GM10248 (cell line): ENCODE results near the gene SPPL3.

Experiments used
- CTCF ChIA-PET: fragments of 300-600 bp; sonication (Branson Sonifier 250); formaldehyde crosslinking; extraction: SDS; loops from one replicate; lab custom pipeline; 2021; ENCODE audit warnings: antibody characterized with exemption; lab: Yijun Ruan, JAX
- POLR2A ChIA-PET: fragments of 350-650 bp; sonication (Branson Sonifier 250); formaldehyde crosslinking; extraction: SDS; loops from one replicate; lab custom pipeline; 2020; ENCODE audit warnings: antibody characterized with exemption; lab: Yijun Ruan, JAX
- DNase-seq: peaks from one replicate; pipeline ENCODE4 v3.0.0; 2012; ENCODE audit errors: extremely low spot score
- TF ChIP-seq, protein P1 (sequence below): IDR thresholded peaks from 2 replicates; pipeline ENCODE4 v1.5.1; 2012; ENCODE audit warnings: mild to moderate bottlenecking, low read depth; ENCODE audit errors: extremely low read depth, missing control alignments, control extremely low read depth

SPPL3 gene

DNA sequence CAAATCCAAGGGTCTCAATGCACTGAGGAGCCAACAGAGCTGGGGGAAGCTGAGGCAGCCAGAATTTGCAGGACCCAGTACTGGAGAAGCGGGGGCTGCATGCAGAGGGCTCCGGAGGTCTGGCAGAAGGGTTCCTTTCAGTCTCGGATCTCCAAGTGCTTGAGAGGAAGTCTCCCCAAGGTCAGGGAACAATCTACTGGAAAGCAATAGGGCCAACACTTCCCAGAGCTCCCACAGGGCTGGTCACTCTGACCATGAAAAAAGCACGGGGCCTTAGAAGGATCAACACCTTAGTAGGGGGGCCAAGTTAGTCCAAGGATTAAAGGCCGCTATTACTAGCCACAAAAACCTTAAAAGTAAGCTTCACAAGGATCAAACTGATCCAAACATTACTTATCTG, 31.7 kb downstream of the SPPL3 start:
- CTCF ChIA-PET, result interaction anchor here (1.0 to 2.0 kb wide), 3 partner anchors 8 to 16 kb away, joined by 3 to 9 read pairs (median 4); no protein-coding TSS in a partner anchor
- TF ChIP-seq, protein P1, sequence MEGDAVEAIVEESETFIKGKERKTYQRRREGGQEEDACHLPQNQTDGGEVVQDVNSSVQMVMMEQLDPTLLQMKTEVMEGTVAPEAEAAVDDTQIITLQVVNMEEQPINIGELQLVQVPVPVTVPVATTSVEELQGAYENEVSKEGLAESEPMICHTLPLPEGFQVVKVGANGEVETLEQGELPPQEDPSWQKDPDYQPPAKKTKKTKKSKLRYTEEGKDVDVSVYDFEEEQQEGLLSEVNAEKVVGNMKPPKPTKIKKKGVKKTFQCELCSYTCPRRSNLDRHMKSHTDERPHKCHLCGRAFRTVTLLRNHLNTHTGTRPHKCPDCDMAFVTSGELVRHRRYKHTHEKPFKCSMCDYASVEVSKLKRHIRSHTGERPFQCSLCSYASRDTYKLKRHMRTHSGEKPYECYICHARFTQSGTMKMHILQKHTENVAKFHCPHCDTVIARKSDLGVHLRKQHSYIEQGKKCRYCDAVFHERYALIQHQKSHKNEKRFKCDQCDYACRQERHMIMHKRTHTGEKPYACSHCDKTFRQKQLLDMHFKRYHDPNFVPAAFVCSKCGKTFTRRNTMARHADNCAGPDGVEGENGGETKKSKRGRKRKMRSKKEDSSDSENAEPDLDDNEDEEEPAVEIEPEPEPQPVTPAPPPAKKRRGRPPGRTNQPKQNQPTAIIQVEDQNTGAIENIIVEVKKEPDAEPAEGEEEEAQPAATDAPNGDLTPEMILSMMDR, result no peak
- POLR2A ChIA-PET, result no interaction called here
- DNase-seq, result no peak

DNA sequence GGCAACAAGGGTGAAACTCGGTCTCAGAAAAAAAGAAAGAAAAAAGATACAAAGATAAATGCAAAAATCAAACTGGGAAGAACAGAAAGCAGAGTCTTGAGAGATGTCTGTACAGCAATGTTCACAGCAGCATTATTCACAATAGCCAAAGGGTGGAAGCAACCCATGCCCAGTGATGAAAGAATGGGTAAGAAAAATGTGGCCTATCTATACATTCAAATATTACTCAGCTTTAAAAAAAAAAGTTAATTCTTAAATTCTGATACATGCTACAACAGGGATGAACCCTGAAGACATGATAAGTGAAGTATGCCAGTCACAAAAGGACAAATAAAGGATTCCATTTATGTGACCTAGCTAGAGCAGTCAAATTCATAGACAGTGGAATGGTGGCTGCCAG, 33.7 kb downstream of the SPPL3 start:
- TF ChIP-seq, protein P1, result no peak
- POLR2A ChIA-PET, result no interaction called here
- no peak for DNase-seq
- CTCF ChIA-PET, result interaction anchor here (1.0 to 1.4 kb wide), 3 partner anchors 16 to 41 kb away, joined by 4 to 6 read pairs (median 4); no protein-coding TSS in a partner anchor

DNA sequence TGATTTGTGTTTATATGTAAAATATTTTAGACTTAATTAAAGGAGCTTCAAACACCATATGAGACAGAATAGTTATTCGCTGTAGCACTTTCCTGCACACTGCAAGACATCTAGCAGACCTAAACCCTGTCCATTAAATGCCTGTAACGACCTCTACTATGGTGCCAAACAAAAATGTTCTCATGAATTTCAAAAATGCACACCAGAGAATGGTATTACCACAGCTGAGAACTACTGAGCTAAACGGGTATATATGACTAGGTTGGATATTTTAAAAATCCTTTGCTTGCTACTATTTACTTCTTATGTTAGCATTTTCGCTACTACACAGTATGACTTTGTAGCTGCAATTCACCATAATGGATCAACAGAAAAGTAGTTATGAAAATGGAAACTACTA, 34.8 kb downstream of the SPPL3 start:
- POLR2A ChIA-PET, result no interaction called here

DNA sequence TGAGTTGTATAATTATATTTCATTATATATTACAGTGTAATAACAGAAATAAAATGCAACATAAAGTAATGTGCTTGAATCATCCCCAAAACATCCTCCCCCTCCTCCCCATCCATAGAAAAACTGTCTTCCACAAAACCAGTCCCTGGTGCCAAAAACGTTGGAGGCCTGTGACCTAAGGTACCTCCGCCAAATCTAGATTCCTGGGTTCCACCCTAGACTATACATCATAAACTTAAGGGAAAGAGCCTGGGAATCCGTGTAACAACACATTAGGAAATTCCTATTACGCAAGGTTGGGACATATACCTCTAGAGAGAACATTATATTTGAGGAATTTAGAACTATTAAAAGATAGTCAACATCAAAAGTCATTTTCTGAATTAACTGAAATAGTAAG, 38.0 kb downstream of the SPPL3 start:
- CTCF ChIA-PET, result interaction anchor here (0.9 to 1.2 kb wide), 2 partner anchors 10 to 13 kb away, joined by 3 read pairs; no protein-coding TSS in a partner anchor
- DNase-seq, result no peak
- TF ChIP-seq, protein P1, result no peak
- POLR2A ChIA-PET, result interaction anchor here (0.6 kb wide), 1 partner anchor 12 kb away, joined by 5 read pairs; no protein-coding TSS in a partner anchor

More for the DNA sequence above, 34.8 kb downstream of the SPPL3 start:
- CTCF ChIA-PET, result interaction anchor here (0.9 to 1.3 kb wide), 7 partner anchors 8 to 114 kb away, joined by 3 to 6 read pairs (median 3); no protein-coding TSS in a partner anchor
- no peak for DNase-seq
- TF ChIP-seq, protein P1, result no peak

DNA sequence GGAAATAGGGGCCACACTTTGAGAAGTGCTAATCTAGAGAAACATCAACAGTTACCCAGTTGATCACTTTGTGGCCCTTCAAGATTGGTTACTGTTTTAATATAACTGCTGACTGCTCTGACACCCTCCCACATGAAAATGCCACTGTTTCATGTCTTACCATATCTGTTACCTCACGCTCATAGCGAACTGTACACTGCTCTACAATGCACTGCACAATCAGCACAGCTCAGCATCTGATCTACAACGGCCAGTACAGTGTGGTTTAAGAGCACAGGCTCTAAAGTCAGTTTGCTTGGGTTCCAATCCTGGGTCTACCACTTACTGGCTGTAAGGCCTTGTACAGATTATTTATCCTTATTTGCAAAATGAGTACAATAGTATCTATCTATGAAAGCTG, 39.1 kb downstream of the SPPL3 start:
- CTCF ChIA-PET, result interaction anchor here (0.9 to 1.7 kb wide), 3 partner anchors 11 to 15 kb away, joined by 3 to 5 read pairs (median 3); no protein-coding TSS in a partner anchor
- POLR2A ChIA-PET, result no interaction called here
- DNase-seq, result no peak
- TF ChIP-seq, protein P1, result no peak

DNA sequence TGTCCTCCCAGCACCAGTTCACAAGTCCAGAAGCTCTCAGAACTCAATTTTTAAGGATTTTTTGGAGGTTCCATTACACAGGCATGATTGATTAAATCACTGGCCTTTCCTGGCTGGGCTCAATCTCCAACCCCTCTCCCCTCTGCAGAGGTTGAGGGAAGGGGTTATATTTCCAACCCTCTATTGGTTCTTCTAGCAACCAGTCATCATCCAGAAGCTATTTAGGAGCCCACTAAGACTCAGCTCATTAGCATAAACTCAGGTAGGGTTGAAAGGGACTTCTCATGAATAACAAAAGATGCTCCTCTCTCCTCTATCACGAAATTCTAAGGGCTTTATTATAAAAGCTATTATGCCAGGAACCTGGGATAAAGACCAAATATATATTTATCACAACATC, 41.5 kb downstream of the SPPL3 start:
- TF ChIP-seq, protein P1, result no peak
- CTCF ChIA-PET, result interaction anchor here (1.4 to 1.5 kb wide), 3 partner anchors 15 to 40 kb away, joined by 3 to 5 read pairs (median 4); no protein-coding TSS in a partner anchor

More for the DNA sequence above, 41.5 kb downstream of the SPPL3 start:
- no peak for DNase-seq
- POLR2A ChIA-PET, result no interaction called here
